ENCODE results near the gene PARP15. TPM values are rescaled to one million over a fixed set of nuclear protein-coding genes. Genes with fewer than 3 reads are reported as not detected.

The PARP15 gene
- total RNA-seq, 1 donor from 2014 or later, result 0.09 TPM

DNA sequence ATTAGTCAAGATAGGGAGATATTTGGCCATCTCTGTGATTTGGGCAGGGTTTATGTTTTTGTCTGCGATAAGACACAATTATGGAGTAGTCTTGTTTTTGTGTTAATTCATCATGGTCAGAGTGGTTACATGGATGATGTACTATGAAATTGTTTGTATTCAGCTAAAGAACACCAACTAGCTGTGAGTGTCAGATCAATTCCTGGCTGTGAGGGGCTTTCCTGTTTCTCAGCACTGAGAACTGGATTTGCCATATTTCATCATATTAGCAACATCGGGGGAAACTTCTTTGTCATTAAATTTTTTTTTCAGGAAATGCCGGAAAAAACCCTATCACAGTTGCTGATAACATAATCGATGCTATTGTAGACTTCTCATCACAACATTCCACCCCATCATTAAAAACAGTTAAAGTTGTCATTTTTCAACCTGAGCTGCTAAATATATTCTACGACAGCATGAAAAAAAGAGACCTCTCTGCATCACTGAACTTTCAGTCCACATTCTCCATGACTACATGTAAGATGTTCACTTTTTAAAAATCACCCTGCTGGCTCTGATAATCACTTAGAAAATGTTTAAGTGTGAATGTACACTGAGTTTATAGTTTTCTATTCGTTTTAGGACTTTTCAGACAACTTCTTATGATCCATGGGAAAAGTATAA is 49.2 kb downstream of the PARP15 start:
- Histone ChIP-seq H2AFZ (ENCODE audit: low read depth, low read length) (no peak overlapping the region), H3K4me2 (ENCODE audit: low read length) (no peak overlapping the region), H3K36me3 (ENCODE audit: insufficient read depth, low read length) (no peaks in the 10 kb centered on the region), H3K4me1 (ENCODE audit: insufficient read depth, low read length) (peaks cover 5% of the 10 kb centered on the region), H3K9me3 (ENCODE audit: insufficient read depth, low read depth, low read length) (peaks cover 3% of the 10 kb centered on the region), H4K20me1 (ENCODE audit: insufficient read depth, low read length) (no peaks in the 10 kb centered on the region), H3K79me2 (ENCODE audit: insufficient read depth, low read length) (no peaks in the 10 kb centered on the region), H3K9ac (ENCODE audit: low read length) (no peak overlapping the region), H3K4me3 (ENCODE audit: insufficient read depth, low read depth, low read length) (no peak overlapping the region), H3K27me3 (ENCODE audit: insufficient read depth, low read length) (peaks cover 12% of the 10 kb centered on the region), H3K27ac (ENCODE audit: low read depth, low read length) (no peak overlapping the region)
- Mint-ChIP-seq H3K36me3 (ENCODE audit: low read depth, unreplicated experiment) (peaks cover 5% of the 10 kb centered on the region), H3K27me3 (ENCODE audit: low read depth, unreplicated experiment) (peaks cover 18% of the 10 kb centered on the region), H3K27ac (ENCODE audit: unreplicated experiment) (no peak overlapping the region), H3K9me3 (ENCODE audit: unreplicated experiment) (peaks cover 8% of the 10 kb centered on the region), H3K4me3 (ENCODE audit: unreplicated experiment) (no peak overlapping the region), H3K4me1 (ENCODE audit: low read depth, unreplicated experiment) (no peaks in the 10 kb centered on the region)
- no peak for DNase-seq (ENCODE audit: low read depth)
- TF ChIP-seq CTCF (IDR thresholded peaks at IDR 0.05; ENCODE audit: insufficient read depth, low read depth, low read length) (no peak), EZH2 (IDR thresholded peaks at IDR 0.05; ENCODE audit: insufficient read depth, low read length) (no peak)
- no peak for FAIRE-seq

GRCh38 chr3:122627301-122627700 is 49.9 kb downstream of the PARP15 start:
- Histone ChIP-seq H3K9me3 (ENCODE audit: insufficient read depth, low read depth, low read length) (peaks cover 3% of the 10 kb centered on the region), H3K36me3 (ENCODE audit: insufficient read depth, low read length) (no peaks in the 10 kb centered on the region), H3K27me3 (ENCODE audit: insufficient read depth, low read length) (peaks cover 12% of the 10 kb centered on the region), H3K79me2 (ENCODE audit: insufficient read depth, low read length) (no peaks in the 10 kb centered on the region), H3K27ac (ENCODE audit: low read depth, low read length) (no peak overlapping the region), H2AFZ (ENCODE audit: low read depth, low read length) (no peak overlapping the region), H4K20me1 (ENCODE audit: insufficient read depth, low read length) (no peaks in the 10 kb centered on the region), H3K4me2 (ENCODE audit: low read length) (no peak overlapping the region), H3K9ac (ENCODE audit: low read length) (no peak overlapping the region), H3K4me3 (ENCODE audit: insufficient read depth, low read depth, low read length) (no peak overlapping the region), H3K4me1 (ENCODE audit: insufficient read depth, low read length) (peaks cover 5% of the 10 kb centered on the region)
- no peak overlapping the region for H3K27ac Mint-ChIP-seq (ENCODE audit: unreplicated experiment)
- H3K9me3 Mint-ChIP-seq (ENCODE audit: unreplicated experiment), result peaks cover 4% of the 10 kb centered on the region
- no peak for DNase-seq (ENCODE audit: low read depth)
- H3K4me1 Mint-ChIP-seq (ENCODE audit: low read depth, unreplicated experiment), result no peaks in the 10 kb centered on the region
- H3K4me3 Mint-ChIP-seq (ENCODE audit: unreplicated experiment), result no peak overlapping the region
- TF ChIP-seq CTCF (IDR thresholded peaks at IDR 0.05; ENCODE audit: insufficient read depth, low read depth, low read length) (no peak), EZH2 (IDR thresholded peaks at IDR 0.05; ENCODE audit: insufficient read depth, low read length) (no peak)
- no peak for FAIRE-seq
- H3K36me3 Mint-ChIP-seq (ENCODE audit: low read depth, unreplicated experiment), result peaks cover under 1% of the 10 kb centered on the region
- H3K27me3 Mint-ChIP-seq (ENCODE audit: low read depth, unreplicated experiment), result peaks cover 17% of the 10 kb centered on the region

DNA sequence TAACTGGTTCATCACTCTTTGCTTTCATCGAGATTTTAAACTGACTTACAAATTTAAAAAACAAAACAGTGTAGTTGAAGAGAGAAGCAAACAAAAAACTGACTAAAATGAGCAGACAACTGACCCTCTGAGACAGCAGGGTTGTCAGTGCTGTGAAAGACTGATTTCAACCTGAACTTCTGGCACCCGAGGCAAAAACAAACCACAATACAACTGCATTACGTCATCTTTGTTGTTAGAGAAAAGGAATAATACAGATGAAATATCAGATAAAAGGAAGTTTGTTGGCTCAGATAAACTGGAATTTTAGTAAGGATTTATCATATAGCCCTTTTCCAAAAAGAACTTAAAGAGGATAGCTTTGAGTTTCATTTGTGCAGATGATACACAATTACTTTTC is 51.1 kb downstream of the PARP15 start:
- peaks cover 12% of the 10 kb centered on the region for H3K27me3 Mint-ChIP-seq (ENCODE audit: low read depth, unreplicated experiment)
- H3K4me1 ChIP-seq (ENCODE audit: insufficient read depth, low read length), result peaks cover 5% of the 10 kb centered on the region
- H3K9ac ChIP-seq (ENCODE audit: low read length), result no peak overlapping the region
- no peak overlapping the region for H3K27ac ChIP-seq (ENCODE audit: low read depth, low read length)
- TF ChIP-seq CTCF (IDR thresholded peaks at IDR 0.05; ENCODE audit: insufficient read depth, low read depth, low read length), result no peak
- TF ChIP-seq EZH2 (IDR thresholded peaks at IDR 0.05; ENCODE audit: insufficient read depth, low read length), result no peak
- no peaks in the 10 kb centered on the region for H3K9me3 Mint-ChIP-seq (ENCODE audit: unreplicated experiment)
- no peaks in the 10 kb centered on the region for H3K79me2 ChIP-seq (ENCODE audit: insufficient read depth, low read length)
- H3K4me3 ChIP-seq (ENCODE audit: insufficient read depth, low read depth, low read length), result no peak overlapping the region
- DNase-seq (ENCODE audit: low read depth), result peak; percentile 18
- no peaks in the 10 kb centered on the region for H4K20me1 ChIP-seq (ENCODE audit: insufficient read depth, low read length)
- H3K36me3 Mint-ChIP-seq (ENCODE audit: low read depth, unreplicated experiment), result no peaks in the 10 kb centered on the region
- no peak overlapping the region for H3K27ac Mint-ChIP-seq (ENCODE audit: unreplicated experiment)
- no peaks in the 10 kb centered on the region for H3K36me3 ChIP-seq (ENCODE audit: insufficient read depth, low read length)
- no peaks in the 10 kb centered on the region for H3K9me3 ChIP-seq (ENCODE audit: insufficient read depth, low read depth, low read length)
- H2AFZ ChIP-seq (ENCODE audit: low read depth, low read length), result no peak overlapping the region
- H3K4me3 Mint-ChIP-seq (ENCODE audit: unreplicated experiment), result no peak overlapping the region
- no peak overlapping the region for H3K4me2 ChIP-seq (ENCODE audit: low read length)
- H3K27me3 ChIP-seq (ENCODE audit: insufficient read depth, low read length), result peaks cover 3% of the 10 kb centered on the region
- no peaks in the 10 kb centered on the region for H3K4me1 Mint-ChIP-seq (ENCODE audit: low read depth, unreplicated experiment)
- no peak for FAIRE-seq

Measured in astrocyte (in vitro differentiated cells and primary cell).